OCI-LY7 (cell line): ENCODE measurements around the gene ARFIP2. TPM values are rescaled to one million over a fixed set of nuclear protein-coding genes. Genes with fewer than 3 reads are reported as not detected.

Experiments used
- BruUV-seq: library from RNA; stranded (reverse); fragments of 400-500 nt; replicated peaks from 2 replicates; lab custom pipeline; 2021; lab: Mats Ljungman, UMichigan
- CTCF ChIA-PET: fragments of 300-600 bp; sonication (Branson Sonifier 250); formaldehyde crosslinking; loops from one replicate; lab custom pipeline; 2022; ENCODE audit warnings: antibody characterized with exemption; ENCODE audit not compliant: unreplicated experiment; lab: Charles Lee
- POLR2A ChIA-PET: fragments of 300-600 bp; sonication (Branson Sonifier 250); formaldehyde crosslinking; loops from one replicate; lab custom pipeline; 2022; ENCODE audit warnings: antibody characterized with exemption; lab: Charles Lee
- DNase-seq: peaks from one replicate; pipeline ENCODE4 v3.0.0-alpha.2; 2015; ENCODE audit warnings: low spot score
- H2AFZ ChIP-seq: fragments of 200-600 bp; sonication (generic), shearing (Covaris generic); 2 replicates; pipeline ENCODE4 v1.6.1; 2014; ENCODE audit warnings: mild to moderate bottlenecking, antibody characterized with exemption, low read length, moderate library complexity
- H3K27ac ChIP-seq: fragments of 200-600 bp; sonication (generic); 2 replicates; pipeline ENCODE4 v1.5.1; 2014; ENCODE audit warnings: mixed run types, low read depth, mild to moderate bottlenecking, moderate library complexity, low read length, inconsistent platforms; ENCODE audit not compliant: poor library complexity, severe bottlenecking
- H3K36me3 ChIP-seq: fragments of 200-600 bp; sonication (generic); 2 replicates; pipeline ENCODE4 v1.6.1; 2014; ENCODE audit warnings: mild to moderate bottlenecking, antibody characterized with exemption, low read length, moderate library complexity, mixed read lengths; ENCODE audit not compliant: insufficient read depth
- H3K4me1 ChIP-seq: fragments of 200-600 bp; sonication (generic); 2 replicates; pipeline ENCODE4 v1.5.1; 2014; ENCODE audit warnings: mild to moderate bottlenecking, low read length; ENCODE audit not compliant: insufficient read depth, poor library complexity, severe bottlenecking
- H3K4me2 ChIP-seq: fragments of 200-600 bp; sonication (generic); 2 replicates; pipeline ENCODE4 v1.6.1; 2014; ENCODE audit warnings: mild to moderate bottlenecking, low read length
- H3K4me3 ChIP-seq: fragments of 200-600 bp; sonication (generic); 2 replicates; pipeline ENCODE4 v1.5.1; 2014; ENCODE audit warnings: mild to moderate bottlenecking, low read depth, low read length; ENCODE audit not compliant: poor library complexity, severe bottlenecking
- H3K79me2 ChIP-seq: fragments of 200-600 bp; sonication (generic); 2 replicates; pipeline ENCODE4 v1.6.1; 2016; ENCODE audit warnings: low read depth, mild to moderate bottlenecking, low read length, moderate library complexity, mixed read lengths; ENCODE audit not compliant: insufficient read depth
- H3K9me2 ChIP-seq: fragments of 200-600 bp; sonication (generic); 2 replicates; pipeline ENCODE4 v1.6.1; 2016; ENCODE audit warnings: mild to moderate bottlenecking, low read length, mixed read lengths; ENCODE audit not compliant: insufficient read depth
- H3K9me3 ChIP-seq: fragments of 200-600 bp; sonication (generic); 2 replicates; pipeline ENCODE4 v1.6.1; 2014; ENCODE audit warnings: mild to moderate bottlenecking, mixed run types, low read length, mixed read lengths
- H4K20me1 ChIP-seq: fragments of 200-600 bp; sonication (generic); 2 replicates; pipeline ENCODE4 v1.6.1; 2014; ENCODE audit warnings: mild to moderate bottlenecking, antibody characterized with exemption, low read length, moderate library complexity, mixed read lengths; ENCODE audit not compliant: insufficient read depth
- EZH2phosphoT487 ChIP-seq: fragments of 200-600 bp; sonication (generic); IDR thresholded peaks from 2 replicates; pipeline ENCODE4 v1.6.1; 2018; ENCODE audit warnings: low read depth, borderline replicate concordance, mild to moderate bottlenecking, mixed run types, antibody characterized with exemption, low read length, moderate library complexity, mixed read lengths
- intact Hi-C: fragments of 100-400 bp; cut with micrococcal nuclease; formaldehyde crosslinking; loops from one replicate; pipeline ENCODE4 v1.10.0; 2022; ENCODE audit not compliant: unreplicated experiment
- total RNA-seq, 2 experiments: library from RNA; depleted of rRNA in 1 of 2; stranded (reverse); fragments of >200 nt in 1 of 2; shearing (Covaris generic) in 1 of 2; gene quantifications; 2 replicates each; pipeline ENCODE4 v1.2.3, GENCODE V29; 2014 to 2022
- TF ChIP-seq, protein P1 (sequence below): fragments of 200-600 bp; sonication (generic); conservative IDR thresholded peaks from 2 replicates; pipeline ENCODE4 v1.5.1; 2014; ENCODE audit warnings: mild to moderate bottlenecking, antibody characterized with exemption, low read length, moderate library complexity, mixed read lengths

Gene ARFIP2
- total RNA-seq, 2 experiments from 2014 or later: 40.7 to 49.0 TPM

DNA sequence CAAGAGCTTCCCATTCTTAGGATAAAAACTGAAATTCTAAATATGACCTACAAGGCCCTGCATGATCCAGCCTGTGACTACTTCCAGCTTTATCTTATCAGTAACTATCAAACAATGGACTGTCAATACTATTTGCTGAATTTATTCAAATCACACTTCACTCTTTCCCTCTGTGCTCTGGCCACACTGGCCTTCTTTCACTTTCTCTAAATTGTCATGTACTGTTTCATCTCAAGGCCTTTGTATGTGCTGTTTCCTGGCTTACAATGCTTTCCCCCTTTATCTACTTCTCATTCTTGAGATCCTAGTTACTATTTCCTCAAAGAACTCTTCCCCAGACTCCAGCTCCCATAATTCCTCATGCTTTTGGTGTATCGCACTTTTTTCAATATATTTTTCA is 5.8 kb upstream of the ARFIP2 start:
- Histone ChIP-seq H3K4me1 (peaks cover 13% of the 10 kb centered on the region), H3K9me2 (no peaks in the 10 kb centered on the region), H3K9me3 (no peaks in the 10 kb centered on the region), H3K36me3 (peaks cover 90% of the 10 kb centered on the region), H3K4me3 (no peak overlapping the region), H4K20me1 (peaks cover 5% of the 10 kb centered on the region), H3K4me2 (no peak overlapping the region), H2AFZ (no peak overlapping the region), H3K79me2 (peaks cover 19% of the 10 kb centered on the region), H3K27ac (no peak overlapping the region)
- CTCF ChIA-PET: no interaction called here
- TF ChIP-seq, protein P1, sequence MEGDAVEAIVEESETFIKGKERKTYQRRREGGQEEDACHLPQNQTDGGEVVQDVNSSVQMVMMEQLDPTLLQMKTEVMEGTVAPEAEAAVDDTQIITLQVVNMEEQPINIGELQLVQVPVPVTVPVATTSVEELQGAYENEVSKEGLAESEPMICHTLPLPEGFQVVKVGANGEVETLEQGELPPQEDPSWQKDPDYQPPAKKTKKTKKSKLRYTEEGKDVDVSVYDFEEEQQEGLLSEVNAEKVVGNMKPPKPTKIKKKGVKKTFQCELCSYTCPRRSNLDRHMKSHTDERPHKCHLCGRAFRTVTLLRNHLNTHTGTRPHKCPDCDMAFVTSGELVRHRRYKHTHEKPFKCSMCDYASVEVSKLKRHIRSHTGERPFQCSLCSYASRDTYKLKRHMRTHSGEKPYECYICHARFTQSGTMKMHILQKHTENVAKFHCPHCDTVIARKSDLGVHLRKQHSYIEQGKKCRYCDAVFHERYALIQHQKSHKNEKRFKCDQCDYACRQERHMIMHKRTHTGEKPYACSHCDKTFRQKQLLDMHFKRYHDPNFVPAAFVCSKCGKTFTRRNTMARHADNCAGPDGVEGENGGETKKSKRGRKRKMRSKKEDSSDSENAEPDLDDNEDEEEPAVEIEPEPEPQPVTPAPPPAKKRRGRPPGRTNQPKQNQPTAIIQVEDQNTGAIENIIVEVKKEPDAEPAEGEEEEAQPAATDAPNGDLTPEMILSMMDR: no peak
- TF ChIP-seq EZH2phosphoT487: no peak
- BruUV-seq: no TSS peak
- intact Hi-C loops: no loop called here
- POLR2A ChIA-PET: interaction anchor here (1.5 to 2.4 kb wide), 2 partner anchors 11 to 108 kb away, joined by 6 to 7 read pairs; no protein-coding TSS in a partner anchor
- no peak for DNase-seq

DNA sequence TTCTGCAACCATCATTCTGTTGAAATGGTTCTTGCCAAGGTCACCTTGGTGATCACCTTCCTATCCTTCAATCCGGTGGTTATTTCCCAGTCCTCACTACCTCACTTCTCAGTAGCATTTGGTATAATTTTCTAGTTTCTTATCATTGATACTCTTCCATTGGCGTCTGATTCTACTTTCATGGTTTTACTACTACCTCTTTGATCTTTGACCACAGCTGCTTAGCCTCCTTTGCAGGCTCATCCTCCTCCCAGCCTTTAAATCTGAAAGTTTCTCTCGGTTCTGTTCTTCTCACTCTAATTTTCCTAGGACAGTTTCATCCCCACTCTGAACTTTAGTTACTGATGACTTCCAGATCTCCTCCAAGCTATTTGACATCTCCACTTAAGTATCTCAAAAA is 5.1 kb upstream of the ARFIP2 start:
- POLR2A ChIA-PET: interaction anchor here (1.5 to 2.4 kb wide), 2 partner anchors 10 to 107 kb away, joined by 6 to 7 read pairs; no protein-coding TSS in a partner anchor

GRCh38 chr11:6485661-6486060 is 4.5 kb upstream of the ARFIP2 start:
- Histone ChIP-seq H2AFZ (no peak overlapping the region), H3K4me1 (peaks cover 13% of the 10 kb centered on the region), H3K36me3 (peaks cover 86% of the 10 kb centered on the region), H3K27ac (no peak overlapping the region), H4K20me1 (peaks cover 10% of the 10 kb centered on the region), H3K4me2 (no peak overlapping the region), H3K9me3 (no peaks in the 10 kb centered on the region), H3K79me2 (peaks cover 29% of the 10 kb centered on the region), H3K9me2 (no peaks in the 10 kb centered on the region), H3K4me3 (no peak overlapping the region)
- intact Hi-C loops: no loop called here
- TF ChIP-seq, protein P1: no peak
- TF ChIP-seq EZH2phosphoT487: no peak
- no peak for DNase-seq
- ChIA-PET CTCF (no interaction called here), POLR2A (interaction anchor here (0.8 to 2.4 kb wide), 3 partner anchors 9 to 13 kb away, joined by 3 to 7 read pairs (median 5); no protein-coding TSS in a partner anchor)
- BruUV-seq: no TSS peak

More for the DNA sequence above, 5.1 kb upstream of the ARFIP2 start:
- Histone ChIP-seq H4K20me1 (peaks cover 10% of the 10 kb centered on the region), H3K79me2 (peaks cover 25% of the 10 kb centered on the region), H3K36me3 (peaks cover 89% of the 10 kb centered on the region), H2AFZ (no peak overlapping the region), H3K4me3 (no peak overlapping the region), H3K9me2 (no peaks in the 10 kb centered on the region), H3K9me3 (no peaks in the 10 kb centered on the region), H3K4me2 (no peak overlapping the region), H3K4me1 (peaks cover 13% of the 10 kb centered on the region), H3K27ac (no peak overlapping the region)
- CTCF ChIA-PET: no interaction called here
- BruUV-seq: no TSS peak
- DNase-seq: no peak
- intact Hi-C loops: no loop called here
- TF ChIP-seq EZH2phosphoT487: no peak
- TF ChIP-seq, protein P1: no peak
